AML-193 (cell line): ENCODE results near the gene DSE.

Source experiments
- DNase-seq, 2 experiments: peaks; one replicate each; lab custom pipeline; 2025; lab: John Stamatoyannopoulos, UW

The DSE gene

DNA sequence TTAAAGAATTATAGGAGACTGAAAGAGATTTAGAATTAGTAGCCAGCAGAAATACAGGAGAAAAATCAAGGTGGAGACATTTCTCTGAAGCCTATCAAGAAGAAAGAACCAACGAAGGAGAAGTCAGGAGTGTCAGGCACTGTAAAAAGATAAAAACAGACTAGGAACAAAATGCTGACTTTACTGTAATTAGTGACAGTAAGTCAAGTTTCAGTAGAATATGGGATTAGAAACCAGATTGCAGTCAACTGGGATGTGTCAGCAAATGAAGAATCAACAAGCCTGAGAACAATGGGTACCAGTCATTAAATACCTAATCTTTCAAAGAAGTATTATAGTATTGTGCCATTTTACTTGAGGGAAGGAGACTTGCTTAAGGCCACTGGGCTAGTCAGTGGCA lies 112.0 kb downstream of the DSE start:
- no peak for DNase-seq

GRCh38 chr6:116483616-116484015 lies 112.9 kb downstream of the DSE start:
- DNase-seq: no peak

- DNase-seq: no peak
Observed at GRCh38 chr6:116485559-116486184, 114.9 kb downstream of the DSE start.

- no peak for DNase-seq
Observed at GRCh38 chr6:116491610-116492330, 121.0 kb downstream of the DSE start.

DNA sequence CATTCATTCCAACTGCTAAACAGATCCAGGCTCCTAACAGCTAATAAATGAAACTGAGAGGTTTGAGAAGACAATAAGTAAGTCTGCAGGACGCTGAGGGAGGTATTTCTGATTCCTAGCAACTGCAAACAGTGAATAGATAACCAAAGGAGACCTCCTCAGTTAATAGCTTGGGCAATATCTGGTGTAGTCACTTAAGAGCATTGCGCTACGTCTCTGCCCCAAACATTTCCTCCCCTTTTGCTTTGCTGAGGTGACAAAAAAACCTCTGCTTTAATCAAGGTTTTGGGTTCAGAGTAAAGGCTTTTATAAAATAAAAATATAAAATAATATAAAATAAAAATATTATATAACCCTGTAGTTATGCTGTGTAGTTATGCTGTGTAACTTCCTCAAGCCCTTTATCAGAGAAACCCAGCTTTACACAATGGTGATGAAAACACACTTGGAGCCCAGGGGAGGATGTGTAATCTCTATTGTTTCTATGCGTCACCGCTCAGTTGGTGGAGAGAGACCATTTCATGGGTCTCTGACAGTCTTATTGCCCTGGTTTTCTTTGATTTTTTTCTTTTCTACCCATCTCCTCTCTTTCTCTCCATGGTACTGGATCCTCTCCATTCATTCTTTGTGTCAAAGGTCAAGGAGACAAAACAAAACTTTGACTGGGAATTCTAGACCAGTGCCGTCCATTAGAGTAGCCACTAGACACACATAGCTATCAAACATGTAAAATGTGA lies 121.8 kb downstream of the DSE start:
- no peak for DNase-seq
